OCI-LY3 (cell line): ENCODE results near the gene PPL.

Experiments
- H2AFZ ChIP-seq: fragments of 200-600, 300-600 bp; shearing (Covaris generic); 2 replicates; pipeline ENCODE4 v1.6.0; 2014; ENCODE audit warnings: antibody characterized with exemption, low read depth, low read length
- H3K27ac ChIP-seq: fragments of 200-600, 300-600 bp; sonication (generic); 2 replicates; pipeline ENCODE4 v1.5.1; 2014; ENCODE audit warnings: mild to moderate bottlenecking, low read length, moderate library complexity, mixed read lengths
- H3K27me3 ChIP-seq: fragments of 200-600, 300-600 bp; sonication (generic); 2 replicates; pipeline ENCODE4 v1.6.1; 2014; ENCODE audit warnings: low read depth, low read length, mixed read lengths
- H3K36me3 ChIP-seq: fragments of 200-600, 300-600 bp; sonication (generic); replicated peaks from 2 replicates; pipeline ENCODE3; 2014; ENCODE audit warnings: low read depth, low read length, mixed read lengths
- H3K4me1 ChIP-seq: fragments of 300-600, 200-600 bp; sonication (generic); 2 replicates; pipeline ENCODE4 v1.6.1; 2014; ENCODE audit warnings: low read length, mixed read lengths
- H3K4me2 ChIP-seq: fragments of 200-600, 300-600 bp; sonication (generic); 2 replicates; pipeline ENCODE4 v1.6.1; 2014; ENCODE audit warnings: low read length, mixed read lengths
- H3K4me3 ChIP-seq: fragments of 300-600, 200-600 bp; sonication (generic); 2 replicates; pipeline ENCODE4 v1.5.1; 2014; ENCODE audit warnings: antibody characterized with exemption, mild to moderate bottlenecking, low read length, moderate library complexity
- H3K79me2 ChIP-seq: fragments of 300-600, 200-600 bp; shearing (Covaris generic); 2 replicates; pipeline ENCODE4 v1.6.1; 2014; ENCODE audit warnings: mild to moderate bottlenecking, low read length, mixed read lengths
- H3K9ac ChIP-seq: fragments of 300-600, 200-600 bp; shearing (Covaris generic); 2 replicates; pipeline ENCODE4 v1.6.0; 2014; ENCODE audit warnings: mild to moderate bottlenecking, low read length, moderate library complexity
- H3K9me3 ChIP-seq: fragments of 200-600, 300-600 bp; shearing (Covaris generic); 2 replicates; pipeline ENCODE4 v1.6.1; 2014; ENCODE audit warnings: low read length, mixed read lengths; ENCODE audit not compliant: insufficient read depth
- H4K20me1 ChIP-seq: fragments of 200-600, 300-600 bp; sonication (generic); 2 replicates; pipeline ENCODE4 v1.6.1; 2016; ENCODE audit warnings: low read length, mixed read lengths; ENCODE audit not compliant: insufficient read depth
- CTCF ChIP-seq: fragments of 200-600, 300-600 bp; sonication (generic); IDR thresholded peaks from 2 replicates; pipeline ENCODE4 v1.5.1; 2014; ENCODE audit warnings: antibody characterized with exemption, low read length, low read depth
- EZH2phosphoT487 ChIP-seq: fragments of 200-600 bp; shearing (Covaris generic); IDR thresholded peaks from 2 replicates; pipeline ENCODE4 v1.6.1; 2018; ENCODE audit warnings: antibody characterized with exemption, mixed run types, low read depth

The PPL gene

GRCh38 chr16:4981473-4981872, 44.5 kb upstream of the PPL start:
- TF ChIP-seq CTCF = no peak
- no peak for TF ChIP-seq EZH2phosphoT487
- Histone ChIP-seq H3K9me3 (peaks cover 3% of the 10 kb centered on the region; the same call in 1 of the 2 replicates), H4K20me1 (no peaks in the 10 kb centered on the region), H2AFZ (no peak overlapping the region), H3K4me3 (no peak overlapping the region), H3K4me1 (peaks cover 16% of the 10 kb centered on the region), H3K27me3 (peaks cover 7% of the 10 kb centered on the region), H3K79me2 (no peaks in the 10 kb centered on the region), H3K9ac (no peak overlapping the region), H3K27ac (no peak overlapping the region), H3K4me2 (no peak overlapping the region), H3K36me3 (peaks cover 2% of the 10 kb centered on the region)

GRCh38 chr16:4980691-4981090, 43.7 kb upstream of the PPL start:
- peaks cover 3% of the 10 kb centered on the region; the same call in 1 of the 2 replicates for H3K9me3 ChIP-seq
- H3K27me3 ChIP-seq = peaks cover 7% of the 10 kb centered on the region
- TF ChIP-seq CTCF (no peak), EZH2phosphoT487 (no peak)
- H3K36me3 ChIP-seq = peaks cover 3% of the 10 kb centered on the region
- H3K9ac ChIP-seq = no peak overlapping the region
- peaks cover 1% of the 10 kb centered on the region; the same call in 1 of the 2 replicates for H4K20me1 ChIP-seq
- H2AFZ ChIP-seq = no peak overlapping the region
- no peak overlapping the region for H3K27ac ChIP-seq
- H3K4me1 ChIP-seq = peaks cover 15% of the 10 kb centered on the region
- no peak overlapping the region for H3K4me2 ChIP-seq
- H3K79me2 ChIP-seq = no peaks in the 10 kb centered on the region
- no peak overlapping the region for H3K4me3 ChIP-seq

DNA sequence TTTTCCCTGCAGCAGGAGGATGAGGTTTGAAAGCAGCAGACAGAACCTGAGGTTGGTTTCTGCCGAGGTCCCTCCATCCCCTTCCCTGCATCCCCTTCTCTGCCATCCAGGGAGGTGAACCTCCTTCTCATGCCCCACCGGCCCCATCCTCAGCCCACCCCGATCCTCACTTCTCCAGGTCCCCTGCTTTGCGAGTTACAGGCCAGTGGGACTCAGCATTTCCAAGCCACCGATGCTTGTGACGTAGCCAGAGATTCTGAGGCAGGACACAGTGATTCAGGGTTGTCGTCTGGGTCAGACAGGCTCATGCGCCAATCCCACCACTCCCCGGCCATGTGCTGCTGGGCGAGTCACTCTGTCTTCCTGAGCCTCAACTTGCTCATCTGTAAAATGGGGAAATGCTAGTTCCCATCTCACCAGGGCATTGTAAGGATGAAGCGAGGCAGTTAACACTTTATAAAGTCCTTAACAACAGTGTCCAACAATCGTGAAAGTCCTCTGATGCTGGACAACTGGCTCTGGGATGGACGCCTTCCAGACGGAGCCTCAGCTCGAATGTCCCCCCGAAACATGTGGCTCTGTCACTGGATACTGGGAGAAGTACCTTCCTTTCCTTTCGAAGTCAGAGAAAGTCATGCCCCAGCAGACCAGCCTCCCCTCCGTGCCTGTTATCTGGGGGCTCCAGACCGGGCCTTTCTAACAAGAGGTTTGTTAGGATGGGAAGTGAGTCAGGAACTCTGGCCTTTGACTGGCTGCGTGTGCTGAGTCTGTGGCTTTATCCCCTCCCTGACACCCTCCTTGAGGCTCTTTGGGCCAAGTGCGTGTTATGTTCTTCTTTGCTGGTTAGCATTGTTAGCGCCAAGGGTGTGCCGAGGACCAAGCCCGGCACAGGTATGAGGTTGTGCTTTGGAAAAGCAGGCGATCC, 43.0 kb upstream of the PPL start:
- TF ChIP-seq EZH2phosphoT487 = no peak
- no peak for TF ChIP-seq CTCF
- Histone ChIP-seq H3K27me3 (peaks cover 7% of the 10 kb centered on the region), H3K79me2 (no peaks in the 10 kb centered on the region), H3K36me3 (peaks cover 3% of the 10 kb centered on the region), H3K9ac (no peak overlapping the region), H3K4me1 (peaks cover 18% of the 10 kb centered on the region), H4K20me1 (peaks cover 3% of the 10 kb centered on the region; the same call in 1 of the 2 replicates), H3K9me3 (peaks cover 3% of the 10 kb centered on the region; the same call in 1 of the 2 replicates), H3K27ac (no peak overlapping the region), H3K4me2 (no peak overlapping the region), H2AFZ (no peak overlapping the region), H3K4me3 (no peak overlapping the region)

DNA sequence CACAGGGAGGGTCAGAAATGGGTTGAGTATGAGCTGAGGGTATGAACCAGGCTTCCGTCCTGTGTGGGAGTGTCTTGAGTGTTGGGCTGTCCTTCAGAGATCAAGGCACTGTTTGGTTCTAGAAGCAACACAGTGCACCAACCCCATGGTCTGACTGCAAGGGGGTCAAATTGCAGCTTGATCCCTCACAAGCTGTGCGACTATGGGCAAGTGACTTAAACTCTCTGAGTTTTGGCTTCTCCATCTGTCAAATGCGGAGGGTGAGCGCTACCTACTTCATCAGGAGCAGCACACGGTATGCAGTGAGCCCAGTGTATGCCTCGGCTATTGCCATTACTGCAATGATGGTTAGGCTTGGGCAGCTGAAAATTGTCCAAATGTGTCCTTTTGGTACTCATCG, 42.2 kb upstream of the PPL start:
- peaks cover 7% of the 10 kb centered on the region for H3K27me3 ChIP-seq
- peaks cover 3% of the 10 kb centered on the region for H3K36me3 ChIP-seq
- H3K79me2 ChIP-seq = no peaks in the 10 kb centered on the region
- H3K4me3 ChIP-seq = no peak overlapping the region
- H3K9me3 ChIP-seq = peaks cover 3% of the 10 kb centered on the region; the same call in 1 of the 2 replicates
- H3K9ac ChIP-seq = no peak overlapping the region
- no peak overlapping the region for H2AFZ ChIP-seq
- no peak overlapping the region for H3K4me2 ChIP-seq
- no peak overlapping the region for H3K27ac ChIP-seq
- H3K4me1 ChIP-seq = peaks cover 14% of the 10 kb centered on the region
- peaks cover 3% of the 10 kb centered on the region; the same call in 1 of the 2 replicates for H4K20me1 ChIP-seq
- TF ChIP-seq EZH2phosphoT487 (no peak), CTCF (no peak)
